ENCODE data around the gene CES4A.

Gene CES4A

GRCh38 chr16:67001726-67002125, 13.3 kb downstream of the CES4A start:
- Histone ChIP-seq H3K9ac (ENCODE audit: low read length) (no peak overlapping the region), H3K36me3 (ENCODE audit: control insufficient read depth, insufficient read depth, low read length) (no peaks in the 10 kb centered on the region), H3K4me1 (ENCODE audit: control insufficient read depth, insufficient read depth, low read length) (peaks cover 7% of the 10 kb centered on the region), H3K27me3 (ENCODE audit: control insufficient read depth, insufficient read depth, low read length) (no peaks in the 10 kb centered on the region), H3K9me3 (ENCODE audit: control insufficient read depth, low read length) (no peaks in the 10 kb centered on the region), H3K4me3 (ENCODE audit: low read length) (no peak overlapping the region)

GRCh38 chr16:67006930-67007658, 18.7 kb downstream of the CES4A start:
- Histone ChIP-seq H3K4me3 (ENCODE audit: low read length) (no peak overlapping the region), H3K9ac (ENCODE audit: low read length) (no peak overlapping the region), H3K9me3 (ENCODE audit: control insufficient read depth, low read length) (no peaks in the 10 kb centered on the region), H3K36me3 (ENCODE audit: control insufficient read depth, insufficient read depth, low read length) (no peaks in the 10 kb centered on the region), H3K4me1 (ENCODE audit: control insufficient read depth, insufficient read depth, low read length) (no peaks in the 10 kb centered on the region), H3K27me3 (ENCODE audit: control insufficient read depth, insufficient read depth, low read length) (no peaks in the 10 kb centered on the region)

- Histone ChIP-seq H3K9me3 (ENCODE audit: control insufficient read depth, low read length) (no peaks in the 10 kb centered on the region), H3K4me1 (ENCODE audit: control insufficient read depth, insufficient read depth, low read length) (peaks cover 1% of the 10 kb centered on the region), H3K4me3 (ENCODE audit: low read length) (no peak overlapping the region), H3K9ac (ENCODE audit: low read length) (no peak overlapping the region), H3K27me3 (ENCODE audit: control insufficient read depth, insufficient read depth, low read length) (peaks cover 13% of the 10 kb centered on the region), H3K36me3 (ENCODE audit: control insufficient read depth, insufficient read depth, low read length) (no peaks in the 10 kb centered on the region)
These were observed 20.8 kb downstream of the CES4A start for GRCh38 chr16:67009158-67009557.

- Histone ChIP-seq H3K4me1 (ENCODE audit: control insufficient read depth, insufficient read depth, low read length) (peaks cover 6% of the 10 kb centered on the region), H3K36me3 (ENCODE audit: control insufficient read depth, insufficient read depth, low read length) (no peaks in the 10 kb centered on the region), H3K27me3 (ENCODE audit: control insufficient read depth, insufficient read depth, low read length) (peaks cover 28% of the 10 kb centered on the region), H3K9me3 (ENCODE audit: control insufficient read depth, low read length) (no peaks in the 10 kb centered on the region), H3K9ac (ENCODE audit: low read length) (no peak overlapping the region), H3K4me3 (ENCODE audit: low read length) (no peak overlapping the region)
These were observed 22.9 kb downstream of the CES4A start for GRCh38 chr16:67011274-67011673.

- Histone ChIP-seq H3K4me3 (ENCODE audit: low read length) (no peak overlapping the region), H3K9ac (ENCODE audit: low read length) (peak overlapping the region; percentile 51), H3K9me3 (ENCODE audit: control insufficient read depth, low read length) (no peaks in the 10 kb centered on the region), H3K27me3 (ENCODE audit: control insufficient read depth, insufficient read depth, low read length) (peaks cover 32% of the 10 kb centered on the region), H3K36me3 (ENCODE audit: control insufficient read depth, insufficient read depth, low read length) (no peaks in the 10 kb centered on the region), H3K4me1 (ENCODE audit: control insufficient read depth, insufficient read depth, low read length) (peaks cover 6% of the 10 kb centered on the region)
These were observed 24.9 kb downstream of the CES4A start for GRCh38 chr16:67013233-67013822.

- Histone ChIP-seq H3K9me3 (ENCODE audit: control insufficient read depth, low read length) (no peaks in the 10 kb centered on the region), H3K36me3 (ENCODE audit: control insufficient read depth, insufficient read depth, low read length) (no peaks in the 10 kb centered on the region), H3K4me3 (ENCODE audit: low read length) (no peak overlapping the region), H3K9ac (ENCODE audit: low read length) (peak overlapping the region; percentile 51), H3K27me3 (ENCODE audit: control insufficient read depth, insufficient read depth, low read length) (peaks cover 32% of the 10 kb centered on the region), H3K4me1 (ENCODE audit: control insufficient read depth, insufficient read depth, low read length) (peaks cover 6% of the 10 kb centered on the region)
These were observed 25.6 kb downstream of the CES4A start for GRCh38 chr16:67013823-67014633.

- Histone ChIP-seq H3K9me3 (ENCODE audit: control insufficient read depth, low read length) (no peaks in the 10 kb centered on the region), H3K4me1 (ENCODE audit: control insufficient read depth, insufficient read depth, low read length) (peaks cover 6% of the 10 kb centered on the region), H3K9ac (ENCODE audit: low read length) (peak overlapping the region; percentile 51), H3K4me3 (ENCODE audit: low read length) (no peak overlapping the region), H3K27me3 (ENCODE audit: control insufficient read depth, insufficient read depth, low read length) (peaks cover 32% of the 10 kb centered on the region), H3K36me3 (ENCODE audit: control insufficient read depth, insufficient read depth, low read length) (no peaks in the 10 kb centered on the region)
These were observed 26.4 kb downstream of the CES4A start for GRCh38 chr16:67014634-67015312.

GRCh38 chr16:67015313-67015731, 26.9 kb downstream of the CES4A start:
- no peaks in the 10 kb centered on the region for H3K36me3 ChIP-seq (ENCODE audit: control insufficient read depth, insufficient read depth, low read length)
- H3K9me3 ChIP-seq (ENCODE audit: control insufficient read depth, low read length), result no peaks in the 10 kb centered on the region
- H3K4me3 ChIP-seq (ENCODE audit: low read length), result no peak overlapping the region
- H3K9ac ChIP-seq (ENCODE audit: low read length), result no peak overlapping the region
- peaks cover 32% of the 10 kb centered on the region for H3K27me3 ChIP-seq (ENCODE audit: control insufficient read depth, insufficient read depth, low read length)
- peaks cover 6% of the 10 kb centered on the region for H3K4me1 ChIP-seq (ENCODE audit: control insufficient read depth, insufficient read depth, low read length)

GRCh38 chr16:67016143-67016542, 27.8 kb downstream of the CES4A start:
- H3K9ac ChIP-seq (ENCODE audit: low read length), result peak overlapping the region; percentile 22
- no peaks in the 10 kb centered on the region for H3K9me3 ChIP-seq (ENCODE audit: control insufficient read depth, low read length)
- peaks cover 35% of the 10 kb centered on the region for H3K27me3 ChIP-seq (ENCODE audit: control insufficient read depth, insufficient read depth, low read length)
- H3K4me3 ChIP-seq (ENCODE audit: low read length), result no peak overlapping the region
- peaks cover 10% of the 10 kb centered on the region for H3K4me1 ChIP-seq (ENCODE audit: control insufficient read depth, insufficient read depth, low read length)
- no peaks in the 10 kb centered on the region for H3K36me3 ChIP-seq (ENCODE audit: control insufficient read depth, insufficient read depth, low read length)

GRCh38 chr16:67016681-67017420, 28.5 kb downstream of the CES4A start:
- Histone ChIP-seq H3K4me3 (ENCODE audit: low read length) (no peak overlapping the region), H3K36me3 (ENCODE audit: control insufficient read depth, insufficient read depth, low read length) (no peaks in the 10 kb centered on the region), H3K9me3 (ENCODE audit: control insufficient read depth, low read length) (no peaks in the 10 kb centered on the region), H3K27me3 (ENCODE audit: control insufficient read depth, insufficient read depth, low read length) (peaks cover 38% of the 10 kb centered on the region), H3K4me1 (ENCODE audit: control insufficient read depth, insufficient read depth, low read length) (peaks cover 12% of the 10 kb centered on the region), H3K9ac (ENCODE audit: low read length) (peak overlapping the region; percentile 22)

- Histone ChIP-seq H3K4me3 (ENCODE audit: low read length) (no peak overlapping the region), H3K27me3 (ENCODE audit: control insufficient read depth, insufficient read depth, low read length) (peaks cover 38% of the 10 kb centered on the region), H3K36me3 (ENCODE audit: control insufficient read depth, insufficient read depth, low read length) (no peaks in the 10 kb centered on the region), H3K9ac (ENCODE audit: low read length) (no peak overlapping the region), H3K9me3 (ENCODE audit: control insufficient read depth, low read length) (no peaks in the 10 kb centered on the region), H3K4me1 (ENCODE audit: control insufficient read depth, insufficient read depth, low read length) (peaks cover 12% of the 10 kb centered on the region)
These were observed 29.0 kb downstream of the CES4A start for GRCh38 chr16:67017421-67017750.

All from mucosa of stomach (tissue), 1 donor.